Common myeloid progenitor, CD34-positive (primary cell): ENCODE results near the gene TMEM131.

Experiments
- CTCF ChIA-PET: fragments of 350-600 bp; sonication (Branson Sonifier 250); formaldehyde crosslinking; loops from one replicate; lab custom pipeline; 2021; ENCODE audit warnings: antibody characterized with exemption; lab: Charles Lee
- POLR2A ChIA-PET: fragments of 350-600 bp; sonication (Branson Sonifier 250); formaldehyde crosslinking; loops from one replicate; lab custom pipeline; 2021; ENCODE audit warnings: antibody characterized with exemption; lab: Charles Lee
- DNase-seq, 3 donors: peaks; one replicate each; pipeline versions ENCODE4 v3.0.0 to v3.0.0-alpha.2; 2013
- H3K27ac ChIP-seq, 2 experiments: 1 replicate in 1 of 2; 2 replicates in 1 of 2; pipeline ENCODE4 v1.7.0; 2013; ENCODE audit warnings: inconsistent platforms in 2 of 2, low read length in 2 of 2, mild to moderate bottlenecking in 2 of 2, low read depth in 1 of 2, moderate library complexity in 1 of 2; ENCODE audit not compliant: severe bottlenecking in 2 of 2, insufficient read depth in 1 of 2, poor library complexity in 1 of 2
- H3K27me3 ChIP-seq, 5 experiments: replicated peaks in 2 of 5; 1 replicate in 3 of 5; 2 replicates in 2 of 5; pipeline versions ENCODE4 v1.6.1 to v1.7.0; 2013; ENCODE audit warnings: low read length in 4 of 5, mild to moderate bottlenecking in 2 of 5, moderate library complexity in 2 of 5, inconsistent platforms in 1 of 5; ENCODE audit not compliant: insufficient read depth in 5 of 5, control insufficient read depth in 4 of 5
- H3K36me3 ChIP-seq, 4 experiments: 1 replicate in 2 of 4; 2 replicates in 2 of 4; pipeline versions ENCODE4 v1.6.1 to v1.7.0; 2013; ENCODE audit warnings: low read length in 3 of 4, control low read depth in 1 of 4, mild to moderate bottlenecking in 1 of 4; ENCODE audit not compliant: control insufficient read depth in 4 of 4, insufficient read depth in 4 of 4
- H3K4me1 ChIP-seq, 4 experiments: 1 replicate in 3 of 4; 2 replicates in 1 of 4; pipeline versions ENCODE4 v1.6.1 to v1.7.1; 2013; ENCODE audit warnings: low read length in 3 of 4, mild to moderate bottlenecking in 3 of 4, control low read depth in 1 of 4, inconsistent platforms in 1 of 4, moderate library complexity in 1 of 4; ENCODE audit not compliant: control insufficient read depth in 4 of 4, insufficient read depth in 4 of 4; ENCODE audit errors: control extremely low read depth in 1 of 4
- H3K4me3 ChIP-seq, 7 experiments: 1 replicate in 4 of 7; 2 replicates in 3 of 7; pipeline versions ENCODE4 v1.5.1 to v1.7.0; 2013; ENCODE audit warnings: mild to moderate bottlenecking in 7 of 7, low read length in 6 of 7, moderate library complexity in 6 of 7, inconsistent platforms in 2 of 7, low read depth in 2 of 7, control low read depth in 1 of 7; ENCODE audit not compliant: insufficient read depth in 4 of 7, control insufficient read depth in 1 of 7; ENCODE audit errors: extremely low read depth in 1 of 7
- H3K9me3 ChIP-seq, 5 experiments: 1 replicate in 4 of 5; 2 replicates in 1 of 5; pipeline versions ENCODE4 v1.6.1 to v1.7.1; 2013; ENCODE audit warnings: low read length in 4 of 5, mild to moderate bottlenecking in 2 of 5, inconsistent platforms in 1 of 5, low read depth in 1 of 5, moderate library complexity in 1 of 5; ENCODE audit not compliant: control insufficient read depth in 4 of 5, insufficient read depth in 2 of 5; ENCODE audit errors: control extremely low read depth in 1 of 5
- WGBS: methylation state at CpG from one replicate; pipeline ENCODE4 v1.1.5; 2013; ENCODE audit not compliant: insufficient coverage; 5-methylcytosine and 5-hydroxymethylcytosine counted together

Gene TMEM131

GRCh38 chr2:97759727-97760407, 235.9 kb downstream of the TMEM131 start:
- H3K4me3 ChIP-seq: no peak overlapping the region
- H3K27ac ChIP-seq: no peak overlapping the region
- CTCF ChIA-PET: no interaction called here
- POLR2A ChIA-PET: no interaction called here
- peaks cover 9 to 86% (median 57%) of the 10 kb centered on the region in 4 experiments for H3K36me3 ChIP-seq
- WGBS: 93% methylated on average over 9 of the region's 9 CpGs
- no peaks in the 10 kb centered on the region for H3K9me3 ChIP-seq
- no peaks in the 10 kb centered on the region for H3K27me3 ChIP-seq
- DNase-seq: no peak
- H3K4me1 ChIP-seq: peaks cover 0 to 27% (median 4%) of the 10 kb centered on the region in 4 experiments

- WGBS: 100% methylated on average over 1 of the region's 1 CpG
- H3K27ac ChIP-seq: no peak overlapping the region
- no peak for DNase-seq
- H3K4me1 ChIP-seq: peaks cover 0 to 27% (median 4%) of the 10 kb centered on the region in 4 experiments
- peaks cover 10 to 77% (median 49%) of the 10 kb centered on the region in 4 experiments for H3K36me3 ChIP-seq
- POLR2A ChIA-PET: no interaction called here
- H3K4me3 ChIP-seq: no peak overlapping the region
- CTCF ChIA-PET: interaction anchor here (1.0 to 1.9 kb wide), 2 partner anchors 12 to 17 kb away, joined by 3 to 5 read pairs; no protein-coding TSS in a partner anchor
- H3K9me3 ChIP-seq: no peaks in the 10 kb centered on the region
- H3K27me3 ChIP-seq: no peaks in the 10 kb centered on the region
These were observed 237.5 kb downstream of the TMEM131 start for GRCh38 chr2:97758131-97758705.

GRCh38 chr2:97757062-97757461, 238.7 kb downstream of the TMEM131 start:
- WGBS: 99% methylated on average over 18 of the region's 18 CpGs
- peaks cover 0 to 27% (median 4%) of the 10 kb centered on the region in 4 experiments for H3K4me1 ChIP-seq
- no peaks in the 10 kb centered on the region for H3K27me3 ChIP-seq
- H3K36me3 ChIP-seq: peaks cover 10 to 69% (median 47%) of the 10 kb centered on the region in 4 experiments
- H3K27ac ChIP-seq: no peak overlapping the region
- CTCF ChIA-PET: interaction anchor here (1.3 to 1.9 kb wide), 2 partner anchors 11 to 14 kb away, joined by 5 to 7 read pairs; no protein-coding TSS in a partner anchor
- H3K9me3 ChIP-seq: no peaks in the 10 kb centered on the region
- H3K4me3 ChIP-seq: no peak overlapping the region
- DNase-seq: no peak
- POLR2A ChIA-PET: no interaction called here

GRCh38 chr2:97755491-97755890, 240.3 kb downstream of the TMEM131 start:
- H3K27me3 ChIP-seq: no peaks in the 10 kb centered on the region
- no peak overlapping the region for H3K4me3 ChIP-seq
- WGBS: 100% methylated on average over 2 of the region's 2 CpGs
- H3K4me1 ChIP-seq: peaks cover 0 to 12% (median 0%) of the 10 kb centered on the region in 4 experiments
- POLR2A ChIA-PET: no interaction called here
- H3K9me3 ChIP-seq: no peaks in the 10 kb centered on the region
- H3K27ac ChIP-seq: no peak overlapping the region
- DNase-seq: no peak
- H3K36me3 ChIP-seq: peaks cover 10 to 58% (median 36%) of the 10 kb centered on the region in 4 experiments
- CTCF ChIA-PET: interaction anchor here (1.4 kb wide), 1 partner anchor 21 kb away, joined by 3 read pairs; no protein-coding TSS in a partner anchor

GRCh38 chr2:97754690-97755346, 240.9 kb downstream of the TMEM131 start:
- no peaks in the 10 kb centered on the region for H3K27me3 ChIP-seq
- ChIA-PET POLR2A (interaction anchor here (0.6 to 0.7 kb wide), 2 partner anchors 14 to 51 kb away, joined by 3 read pairs; no protein-coding TSS in a partner anchor), CTCF (interaction anchor here (0.9 to 1.4 kb wide), 3 partner anchors 9 to 22 kb away, joined by 3 read pairs; no protein-coding TSS in a partner anchor)
- peaks cover 10 to 51% (median 30%) of the 10 kb centered on the region in 4 experiments for H3K36me3 ChIP-seq
- no peak for DNase-seq
- H3K4me1 ChIP-seq: peaks cover 0 to 6% (median 0%) of the 10 kb centered on the region in 4 experiments
- WGBS: 97% methylated on average over 9 of the region's 12 CpGs
- no peak overlapping the region for H3K4me3 ChIP-seq
- H3K27ac ChIP-seq: no peak overlapping the region
- H3K9me3 ChIP-seq: no peaks in the 10 kb centered on the region

GRCh38 chr2:97752342-97753334, 243.1 kb downstream of the TMEM131 start:
- Histone ChIP-seq H3K4me3 (no peak overlapping the region), H3K4me1 (peaks cover 0 to 9% (median 3%) of the 10 kb centered on the region in 4 experiments), H3K9me3 (no peaks in the 10 kb centered on the region), H3K27me3 (no peaks in the 10 kb centered on the region), H3K27ac (no peak overlapping the region), H3K36me3 (peaks cover 8 to 32% (median 18%) of the 10 kb centered on the region in 4 experiments)
- ChIA-PET CTCF (interaction anchor here (1.0 to 4.4 kb wide), 5 partner anchors 13 to 54 kb away, joined by 3 to 39 read pairs (median 3); no protein-coding TSS in a partner anchor), POLR2A (no interaction called here)
- DNase-seq: no peak
- WGBS: no CpG with 5 or more reads among the region's 3 CpGs
